Right cardiac atrium (tissue), 5 donors: ENCODE data around the gene PRAC2. TPM values are rescaled to one million over a fixed set of nuclear protein-coding genes. Genes with fewer than 3 reads are reported as not detected.

Experiments used
- ATAC-seq, 2 donors: fragments of 200-7000 bp; cut with Tn5 transposase; one replicate each; pipeline versions ENCODE4 v1.8.0 to v1.9.1; 2020; ENCODE audit warnings: moderate library complexity in 2 of 2, mild to moderate bottlenecking in 1 of 2
- DNase-seq, 3 donors: peaks; one replicate each; pipeline ENCODE4 v3.0.0-alpha.2; 2020
- H3K27ac ChIP-seq: one replicate; pipeline ENCODE4 v1.5.1; 2013; ENCODE audit warnings: mild to moderate bottlenecking, low read length, control low read depth, moderate library complexity
- H3K27me3 ChIP-seq: one replicate; pipeline ENCODE4 v1.6.1; 2013; ENCODE audit not compliant: control insufficient read depth, insufficient read depth
- H3K4me1 ChIP-seq: one replicate; pipeline ENCODE4 v1.6.1; 2013; ENCODE audit warnings: low read length; ENCODE audit not compliant: control insufficient read depth, insufficient read depth
- H3K4me3 ChIP-seq: one replicate; pipeline ENCODE4 v1.5.1; 2013; ENCODE audit warnings: low read length, control low read depth
- H3K9me3 ChIP-seq: one replicate; pipeline ENCODE4 v1.6.1; 2013; ENCODE audit warnings: low read length; ENCODE audit not compliant: control insufficient read depth
- WGBS: extraction: QIAGEN DNeasy Blood & Tissue Kit; methylation state at CpG from one replicate; pipeline ENCODE4 v1.1.7; 2013; 5-methylcytosine and 5-hydroxymethylcytosine counted together
- intact Hi-C, 4 donors: fragments of 100-400 bp; cut with DNase I; formaldehyde crosslinking; loops; one replicate each; pipeline versions ENCODE4 v1.11.0 to v1.14.0; 2022 to 2023
- polyA plus RNA-seq: library from polyadenylated mRNA; stranded (reverse); fragments of 200-250 nt; gene quantifications from one replicate; pipeline ENCODE4 v1.2.3, GENCODE V29; 2013
- total RNA-seq, 4 donors: library from RNA; stranded (reverse); fragmentation: NEBNext Ultra II Directional; extraction: Animal tissue kit (Norgen Biotek cat#: 25700); gene quantifications; one replicate each; pipeline ENCODE4 v1.2.1, GENCODE V29; 2021
- donor health status: healthy with polysubstance abuse.
- donor health status: DM: no; HTN: yes; CAD: no.
- donor health status: DM: no; HTN: no; CAD: no.
- donor health status: DM: no; HTN: yes; CAD: no; lungs with severe emphysema.
- donor health status: DM: yes; HTN: yes; CAD: no.

The PRAC2 gene
- total and polyA plus RNA-seq, 5 donors, result not detected

DNA sequence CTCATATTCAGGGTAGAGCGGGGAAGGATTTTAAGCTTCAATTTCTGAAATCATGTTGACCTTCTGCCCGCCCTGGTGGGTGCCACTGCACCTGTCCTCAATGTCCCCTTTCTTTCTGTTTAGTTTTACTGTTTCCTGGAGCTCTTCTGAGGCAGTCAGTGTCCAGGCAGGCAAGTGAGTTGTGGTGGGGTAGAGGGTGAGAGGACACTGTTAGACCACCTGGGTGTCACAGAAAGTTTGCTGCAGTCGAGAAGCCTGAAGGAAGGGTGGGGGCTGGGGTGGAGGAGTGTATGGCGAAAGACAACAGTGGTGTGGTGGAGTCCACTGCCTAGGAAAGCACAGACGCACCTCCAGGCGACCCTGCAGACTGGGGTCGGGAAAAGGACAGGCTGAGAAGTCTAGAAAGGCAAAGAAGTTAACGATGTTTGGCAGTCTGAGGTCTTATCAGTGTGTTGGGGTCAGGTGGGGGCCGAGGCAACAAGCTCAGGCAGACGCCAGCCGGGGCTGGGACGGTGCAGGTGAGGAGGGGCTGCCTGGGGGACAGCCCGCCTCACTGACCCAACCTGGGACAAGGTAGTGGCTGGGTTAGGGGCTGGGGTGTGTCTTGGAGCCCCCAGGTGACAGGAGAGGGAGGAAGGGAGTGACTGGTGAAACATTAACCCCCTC is 28.9 kb downstream of the PRAC2 start:
- Histone ChIP-seq H3K4me3 (no peak overlapping the region), H3K4me1 (no peaks in the 10 kb centered on the region), H3K27ac (no peak overlapping the region), H3K27me3 (peaks cover 2% of the 10 kb centered on the region), H3K9me3 (no peaks in the 10 kb centered on the region)
- 5% methylated on average over 13 of the region's 13 CpGs for WGBS
- intact Hi-C loops, result no loop called here
- no peak for DNase-seq
- no peak for ATAC-seq

GRCh38 chr17:48752399-48753288 is 29.7 kb downstream of the PRAC2 start:
- DNase-seq (no peak), ATAC-seq (no peak)
- Histone ChIP-seq H3K4me1 (no peaks in the 10 kb centered on the region), H3K27me3 (peaks cover 2% of the 10 kb centered on the region), H3K4me3 (no peak overlapping the region), H3K27ac (no peak overlapping the region), H3K9me3 (no peaks in the 10 kb centered on the region)
- 4% methylated on average over 43 of the region's 43 CpGs for WGBS
- intact Hi-C loops, result no loop called here

DNA sequence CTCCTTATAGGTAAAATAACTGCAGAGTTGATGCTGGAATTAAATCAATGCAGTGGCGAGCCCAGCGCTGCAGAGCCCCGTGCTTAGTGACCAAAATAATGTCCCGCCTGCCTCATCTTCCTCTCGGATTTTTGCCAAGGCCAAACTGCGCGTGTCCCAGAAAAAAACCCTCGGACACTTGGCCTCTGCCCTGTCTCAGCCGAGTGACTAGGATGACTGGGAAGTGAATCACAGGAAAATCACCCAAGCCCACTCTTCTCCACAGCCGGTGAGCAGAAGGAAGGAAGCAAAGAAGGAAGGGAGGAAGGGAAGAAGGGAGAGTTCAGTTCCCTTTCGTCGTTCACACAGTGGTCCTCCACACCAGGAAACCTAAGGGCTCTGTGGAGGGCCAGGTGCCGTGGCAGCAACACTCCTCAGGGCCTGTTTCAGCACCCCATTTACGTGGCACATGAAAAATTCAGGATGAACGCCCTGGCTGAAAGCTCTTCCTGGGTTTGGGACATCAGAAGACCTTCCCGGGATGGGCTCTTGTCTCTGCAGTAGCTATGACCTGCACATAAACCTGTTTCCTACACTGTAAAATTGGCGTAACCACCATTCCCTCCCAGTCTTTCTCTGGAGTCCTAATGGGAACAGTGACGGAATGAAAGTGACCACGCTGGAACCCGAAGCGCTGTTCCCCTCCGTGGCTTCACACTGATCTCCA is 31.0 kb downstream of the PRAC2 start:
- 9% methylated on average over 22 of the region's 22 CpGs for WGBS
- no peak overlapping the region for H3K4me3 ChIP-seq
- intact Hi-C loops, result no loop called here
- no peaks in the 10 kb centered on the region for H3K4me1 ChIP-seq
- DNase-seq (no peak), ATAC-seq (no peak)
- H3K9me3 ChIP-seq, result no peaks in the 10 kb centered on the region
- no peak overlapping the region for H3K27ac ChIP-seq
- H3K27me3 ChIP-seq, result peaks cover 2% of the 10 kb centered on the region

DNA sequence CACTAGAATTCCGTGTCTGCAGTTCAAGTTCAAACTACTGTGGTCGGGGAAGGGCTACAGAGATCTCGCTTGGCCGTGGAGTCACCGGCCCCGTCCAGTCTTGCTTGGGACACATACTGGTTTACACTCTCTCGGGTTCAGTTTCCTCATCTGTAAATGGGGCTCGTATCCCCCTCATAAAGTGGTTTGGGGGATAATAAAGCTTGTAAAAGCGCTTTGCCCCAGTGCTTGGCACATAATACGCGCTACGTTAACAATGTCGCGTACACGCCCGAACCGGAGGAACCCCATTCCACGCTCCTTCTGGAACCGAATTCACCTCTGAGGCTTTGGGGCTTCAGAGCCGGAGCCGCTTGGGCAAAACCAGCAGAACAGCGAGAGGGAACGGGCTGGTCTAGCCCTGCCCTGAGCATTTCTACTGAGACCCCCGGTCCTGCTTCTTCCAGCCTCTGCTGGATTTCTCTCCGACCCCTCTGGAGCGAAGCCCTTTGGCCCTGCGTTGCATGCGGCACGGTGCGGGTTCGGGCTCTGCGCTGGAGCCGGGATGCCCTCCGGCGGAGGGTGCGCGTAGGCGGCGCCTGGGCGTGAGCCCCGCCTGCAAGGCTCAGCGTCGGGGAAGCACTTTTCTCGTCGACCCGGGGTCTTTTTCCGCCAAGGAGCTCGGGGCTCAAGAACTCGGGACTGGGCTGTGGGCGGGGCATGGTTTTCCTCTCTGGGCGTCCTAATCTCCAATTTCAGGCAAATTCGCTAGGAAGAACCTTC is 31.7 kb downstream of the PRAC2 start:
- ATAC-seq (no peak), DNase-seq (no peak)
- H3K4me1 ChIP-seq, result no peaks in the 10 kb centered on the region
- H3K4me3 ChIP-seq, result no peak overlapping the region
- intact Hi-C loops, result no loop called here
- H3K27me3 ChIP-seq, result no peaks in the 10 kb centered on the region
- 5% methylated on average over 52 of the region's 52 CpGs for WGBS
- no peak overlapping the region for H3K27ac ChIP-seq
- no peaks in the 10 kb centered on the region for H3K9me3 ChIP-seq

GRCh38 chr17:48755356-48755755 is 32.4 kb downstream of the PRAC2 start:
- H3K4me1 ChIP-seq, result no peaks in the 10 kb centered on the region
- H3K27ac ChIP-seq, result no peak overlapping the region
- no peak overlapping the region for H3K4me3 ChIP-seq
- no peaks in the 10 kb centered on the region for H3K9me3 ChIP-seq
- no peak for DNase-seq
- intact Hi-C loops, result no loop called here
- ATAC-seq, result no peak
- no peaks in the 10 kb centered on the region for H3K27me3 ChIP-seq
- whole genome bisulfite sequencing, result 18% methylated on average over 8 of the region's 8 CpGs

GRCh38 chr17:48756830-48757251 is 33.9 kb downstream of the PRAC2 start:
- 23% methylated on average over 3 of the region's 3 CpGs for WGBS

GRCh38 chr17:48757524-48757961 is 34.6 kb downstream of the PRAC2 start:
- H3K27me3 ChIP-seq, result no peaks in the 10 kb centered on the region
- no peak overlapping the region for H3K4me3 ChIP-seq
- no peaks in the 10 kb centered on the region for H3K4me1 ChIP-seq
- no peak for ATAC-seq
- H3K9me3 ChIP-seq, result no peaks in the 10 kb centered on the region
- WGBS, result 44% methylated on average over 2 of the region's 2 CpGs
- intact Hi-C loops, result no loop called here
- no peak for DNase-seq
- no peak overlapping the region for H3K27ac ChIP-seq

More at GRCh38 chr17:48756830-48757251, 33.9 kb downstream of the PRAC2 start:
- no peaks in the 10 kb centered on the region for H3K27me3 ChIP-seq
- intact Hi-C loops, result no loop called here
- no peaks in the 10 kb centered on the region for H3K4me1 ChIP-seq
- no peak overlapping the region for H3K4me3 ChIP-seq
- H3K27ac ChIP-seq, result no peak overlapping the region
- DNase-seq (no peak), ATAC-seq (no peak)
- no peaks in the 10 kb centered on the region for H3K9me3 ChIP-seq

DNA sequence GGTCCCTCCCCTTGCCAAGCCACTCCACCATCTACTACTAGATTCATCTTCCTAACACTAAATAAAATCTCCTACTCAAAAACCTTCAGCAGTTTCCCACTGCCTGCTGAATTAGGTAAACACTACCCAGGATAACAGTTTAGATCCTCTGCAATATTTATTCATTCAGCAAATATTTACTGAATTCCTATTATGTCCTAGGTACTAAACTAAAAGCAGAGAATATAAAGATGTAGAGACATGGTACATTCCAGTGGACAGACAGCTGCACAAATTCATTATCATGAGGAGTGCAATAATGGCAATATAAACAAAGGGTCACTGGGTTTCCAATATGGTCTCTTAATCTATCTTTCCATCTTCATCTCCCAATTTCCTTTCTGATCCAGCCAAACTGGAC is 36.3 kb downstream of the PRAC2 start:
- Histone ChIP-seq H3K4me3 (no peak overlapping the region), H3K27ac (no peak overlapping the region), H3K27me3 (no peaks in the 10 kb centered on the region), H3K4me1 (no peaks in the 10 kb centered on the region), H3K9me3 (no peaks in the 10 kb centered on the region)
- ATAC-seq (no peak), DNase-seq (no peak)
- intact Hi-C loops, result no loop called here

- intact Hi-C loops, result no loop called here
- Histone ChIP-seq H3K27ac (no peak overlapping the region), H3K27me3 (no peaks in the 10 kb centered on the region), H3K4me3 (no peak overlapping the region), H3K9me3 (no peaks in the 10 kb centered on the region), H3K4me1 (no peaks in the 10 kb centered on the region)
- ATAC-seq (peak; percentile 71 to 79), DNase-seq (no peak)
- 16% methylated on average over 4 of the region's 4 CpGs for WGBS
Measured at GRCh38 chr17:48760411-48760810, 37.4 kb downstream of the PRAC2 start.

DNA sequence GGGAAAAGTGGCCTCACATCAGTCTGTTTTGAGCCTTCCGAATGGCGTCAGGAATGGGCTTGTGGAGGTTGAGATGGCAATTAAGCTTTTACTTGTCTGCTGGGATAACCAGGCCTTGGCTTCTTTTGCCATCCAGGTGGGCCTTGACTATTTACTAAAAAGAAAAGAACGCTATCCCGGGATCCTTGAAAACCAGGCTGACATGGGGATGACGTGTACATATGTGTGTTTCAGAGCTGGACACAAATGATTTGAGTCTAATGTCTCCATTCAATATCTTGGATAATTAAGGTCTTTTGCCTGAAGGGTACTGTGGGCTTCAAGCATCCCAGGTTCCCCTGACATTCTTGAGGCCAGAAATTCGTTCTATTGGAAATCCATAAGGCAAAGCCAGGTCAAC is 38.1 kb downstream of the PRAC2 start:
- Histone ChIP-seq H3K27ac (no peak overlapping the region), H3K4me1 (no peaks in the 10 kb centered on the region), H3K4me3 (no peak overlapping the region), H3K27me3 (no peaks in the 10 kb centered on the region), H3K9me3 (no peaks in the 10 kb centered on the region)
- intact Hi-C loops, result no loop called here
- ATAC-seq (no peak), DNase-seq (no peak)
- 76% methylated on average over 6 of the region's 6 CpGs for WGBS
